ENCODE measurements around the gene HLA-F.

The HLA-F gene

DNA sequence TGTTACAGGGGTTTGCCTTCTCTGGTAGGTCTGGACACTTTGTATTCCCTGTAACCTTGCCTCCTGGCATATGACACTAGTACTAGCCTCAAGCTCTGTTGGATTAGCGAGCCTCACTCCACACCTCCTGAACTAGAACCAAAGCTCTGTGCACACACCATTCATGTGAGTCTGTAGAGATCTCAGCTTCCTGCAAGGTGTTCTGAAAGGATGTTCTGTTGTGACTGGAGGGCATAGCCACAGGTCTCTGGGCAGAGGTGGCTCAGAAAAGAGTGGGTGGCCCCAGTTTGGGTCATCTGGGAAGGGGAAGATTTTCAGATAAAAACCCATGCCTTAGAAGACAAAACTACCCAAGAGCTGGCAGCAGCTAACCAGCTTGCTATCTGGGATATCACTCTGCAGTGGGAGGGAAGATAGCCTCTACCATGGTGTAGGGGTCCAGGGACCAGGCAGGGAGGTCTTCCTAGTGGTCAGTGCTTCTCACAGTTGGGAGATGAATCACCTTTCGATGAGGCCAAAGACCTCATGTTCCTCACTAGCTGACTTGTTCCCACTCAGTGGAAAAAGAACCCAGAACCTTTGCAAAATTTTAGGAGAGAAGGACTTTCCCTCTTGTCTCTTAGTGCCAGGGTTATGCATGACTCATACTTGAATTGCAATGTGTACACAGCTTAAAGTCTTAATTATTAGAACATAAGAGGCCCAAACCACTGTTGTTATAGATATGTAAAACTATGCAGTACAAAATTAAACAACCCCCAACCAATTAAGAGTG, 41.4 kb downstream of the HLA-F start:
- no peak for DNase-seq

DNA sequence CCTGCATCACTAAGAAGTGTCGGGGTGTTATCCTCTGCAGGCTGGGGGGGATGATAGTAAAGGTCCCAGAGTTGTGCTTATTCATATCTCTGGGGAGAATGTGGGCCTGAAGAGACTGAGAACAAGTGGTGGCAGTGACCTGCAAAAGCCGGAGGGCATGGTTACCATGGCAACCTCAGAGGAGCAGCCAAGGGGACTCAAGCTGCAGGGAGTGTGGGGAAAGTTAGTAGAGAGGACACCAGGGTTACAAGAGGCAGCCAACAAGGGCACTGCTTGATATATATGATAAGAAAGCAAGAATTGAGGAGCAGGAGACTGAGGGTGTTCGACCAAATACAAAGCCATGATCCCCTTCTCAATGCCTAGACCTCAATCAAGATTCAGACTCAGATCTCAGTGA, 46.1 kb downstream of the HLA-F start:
- no peak for DNase-seq

DNA sequence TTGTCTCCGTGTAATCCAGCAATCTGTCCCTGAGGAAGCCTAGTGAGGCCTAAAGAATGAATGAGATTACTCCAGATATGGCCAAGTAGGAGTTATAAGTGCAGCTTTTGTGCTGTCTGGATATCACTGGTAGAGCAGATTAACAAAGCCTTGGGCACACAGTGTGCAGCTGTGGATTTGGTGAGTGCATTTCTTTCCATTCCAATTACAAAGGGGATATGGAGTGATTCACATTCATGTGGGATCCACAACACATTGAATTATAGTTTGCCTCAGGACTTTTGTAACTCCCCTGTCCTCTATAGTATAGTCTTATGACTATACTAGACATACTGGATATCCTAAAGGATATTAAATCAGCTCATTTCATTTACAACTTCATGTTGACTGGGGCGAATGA, 47.1 kb downstream of the HLA-F start:
- no peak for DNase-seq

DNA sequence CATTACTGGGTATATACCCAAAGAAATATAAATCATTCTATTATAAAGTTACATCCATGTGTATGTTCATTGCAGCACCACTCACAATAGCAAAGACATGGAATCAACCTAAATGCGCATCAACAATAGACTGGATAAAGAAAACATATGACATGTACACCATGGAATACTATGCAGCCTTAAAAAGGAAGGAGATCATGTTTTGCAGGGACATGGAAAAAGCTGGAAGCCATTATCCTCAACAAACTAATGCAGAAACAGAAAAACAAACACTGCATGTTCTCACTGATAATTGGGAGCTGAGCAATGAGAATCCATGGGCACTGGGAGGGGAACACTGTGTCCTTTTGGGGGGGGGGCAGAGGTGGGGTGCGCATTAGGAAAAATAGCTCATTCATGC, 53.5 kb downstream of the HLA-F start:
- DNase-seq, result no peak
